ENCODE results near the gene PHF14.

GRCh38 chr7:11109659-11110058, 136.0 kb downstream of the PHF14 start:
- no peak for TF ChIP-seq GATA2 (IDR thresholded peaks at IDR 0.05; ENCODE audit: low read depth, low read length)
- TF ChIP-seq GATA3 (IDR thresholded peaks at IDR 0.05; ENCODE audit: low read depth, low read length), result no peak
